HAP-1 (cell line): ENCODE measurements around the gene RNF25.
A peak's percentile ranks its signal among the peaks of the same experiment; 100 is the strongest.
"Not testable (repeated sequence)": the region's sequence is repeated elsewhere in the genome, so short reads cannot be mapped to it uniquely, and the experiment has no call there.

Experiments used
- DNase-seq, 2 experiments: peaks; one replicate each; pipeline ENCODE4 v3.0.0-alpha.2; 2016 to 2020; ENCODE audit warnings: low spot score in 2 of 2
- H3K27me3 ChIP-seq: fragments of 250-450 bp; sonication (Bioruptor Pico); 2 replicates; pipeline ENCODE4 v1.5.1; 2020; ENCODE audit warnings: low read depth, mild to moderate bottlenecking, moderate library complexity
- H3K36me3 ChIP-seq: fragments of 250-450 bp; sonication (Bioruptor Pico); replicated peaks from 2 replicates; pipeline ENCODE4 v1.5.1; 2020; ENCODE audit warnings: mild to moderate bottlenecking
- H3K4me1 ChIP-seq: fragments of 250-450 bp; sonication (Bioruptor Pico); 2 replicates; pipeline ENCODE4 v1.5.1; 2020; ENCODE audit warnings: mild to moderate bottlenecking
- H3K4me3 ChIP-seq: fragments of 250-450 bp; sonication (Bioruptor Pico); 2 replicates; pipeline ENCODE4 v1.5.1; 2020; ENCODE audit warnings: mild to moderate bottlenecking, moderate library complexity
- H3K9me3 ChIP-seq: fragments of 250-450 bp; sonication (Bioruptor Pico); 2 replicates; pipeline ENCODE4 v1.5.1; 2020; ENCODE audit warnings: mild to moderate bottlenecking, moderate library complexity
- in situ Hi-C: fragments of 300-500 bp; cut with MboI; formaldehyde crosslinking; loops from 3 replicates; pipeline ENCODE4 v1.14.3; 2020; ENCODE audit warnings: low sequenced_read_pairs, inconsistent platforms, mixed read lengths

RNF25 gene

DNA sequence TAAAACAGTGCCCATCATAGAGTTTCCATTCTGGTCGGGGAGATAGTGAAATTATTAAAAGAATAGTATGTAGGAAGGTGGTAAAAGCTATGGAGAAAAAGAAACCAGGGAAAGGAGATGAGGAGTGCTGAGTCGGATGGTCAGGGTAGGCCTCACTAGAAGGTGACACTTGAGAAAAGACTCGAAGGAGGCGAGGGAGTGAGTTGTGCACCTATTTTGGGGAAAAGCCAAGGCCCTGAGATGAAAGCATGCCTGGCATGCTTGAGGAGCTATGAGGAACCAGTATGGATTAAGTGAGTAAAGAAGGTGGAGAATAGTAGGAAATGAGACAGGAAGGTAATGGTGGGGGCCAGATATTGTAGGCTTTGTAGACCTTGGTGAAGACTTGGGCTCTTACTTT lies 31.5 kb upstream of the RNF25 start:
- no peaks in the 10 kb centered on the region for H3K9me3 ChIP-seq
- no peaks in the 10 kb centered on the region for H3K36me3 ChIP-seq
- in situ Hi-C loops, result no loop called here
- no peaks in the 10 kb centered on the region for H3K27me3 ChIP-seq
- no peaks in the 10 kb centered on the region for H3K4me1 ChIP-seq
- H3K4me3 ChIP-seq, result no peak overlapping the region
- no peak for DNase-seq

DNA sequence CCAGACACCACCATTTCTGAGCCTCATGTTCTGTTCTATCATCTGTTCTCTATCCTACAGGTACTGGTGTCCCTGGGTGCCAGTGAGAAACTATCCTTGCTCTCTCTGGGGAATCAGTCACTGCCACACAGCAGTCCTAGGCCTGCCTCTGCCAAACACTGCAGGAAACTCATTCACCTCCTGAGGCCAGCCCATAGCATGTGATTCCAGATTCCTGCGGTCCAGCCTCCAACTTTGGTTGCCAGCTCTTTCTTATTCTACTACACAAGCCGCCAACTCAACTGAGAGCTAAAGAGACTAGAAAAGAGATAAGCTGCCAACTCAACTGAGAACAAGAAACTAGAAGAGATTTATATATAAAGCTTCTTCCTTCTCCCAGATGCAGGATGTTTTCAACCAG lies 30.0 kb upstream of the RNF25 start:
- Histone ChIP-seq H3K36me3 (no peaks in the 10 kb centered on the region), H3K4me3 (no peak overlapping the region), H3K4me1 (no peaks in the 10 kb centered on the region), H3K27me3 (no peaks in the 10 kb centered on the region), H3K9me3 (no peaks in the 10 kb centered on the region)
- no peak for DNase-seq
- in situ Hi-C loops, result no loop called here

DNA sequence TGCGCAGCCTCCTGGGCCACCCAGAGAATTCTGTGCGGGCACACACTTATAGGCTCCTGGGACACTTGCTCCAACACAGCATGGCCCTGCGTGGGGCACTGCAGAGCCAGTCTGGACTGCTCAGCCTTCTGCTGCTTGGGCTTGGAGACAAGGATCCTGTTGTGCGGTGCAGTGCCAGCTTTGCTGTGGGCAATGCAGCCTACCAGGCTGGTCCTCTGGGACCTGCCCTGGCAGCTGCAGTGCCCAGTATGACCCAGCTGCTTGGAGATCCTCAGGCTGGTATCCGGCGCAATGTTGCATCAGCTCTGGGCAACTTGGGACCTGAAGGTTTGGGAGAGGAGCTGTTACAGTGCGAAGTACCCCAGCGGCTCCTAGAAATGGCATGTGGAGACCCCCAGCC lies 27.1 kb upstream of the RNF25 start:
- H3K27me3 ChIP-seq, result no peaks in the 10 kb centered on the region
- H3K4me1 ChIP-seq, result no peaks in the 10 kb centered on the region
- H3K4me3 ChIP-seq, result no peak overlapping the region
- H3K36me3 ChIP-seq, result peaks cover 4% of the 10 kb centered on the region
- in situ Hi-C loops, result no loop called here
- no peak for DNase-seq
- no peaks in the 10 kb centered on the region for H3K9me3 ChIP-seq

DNA sequence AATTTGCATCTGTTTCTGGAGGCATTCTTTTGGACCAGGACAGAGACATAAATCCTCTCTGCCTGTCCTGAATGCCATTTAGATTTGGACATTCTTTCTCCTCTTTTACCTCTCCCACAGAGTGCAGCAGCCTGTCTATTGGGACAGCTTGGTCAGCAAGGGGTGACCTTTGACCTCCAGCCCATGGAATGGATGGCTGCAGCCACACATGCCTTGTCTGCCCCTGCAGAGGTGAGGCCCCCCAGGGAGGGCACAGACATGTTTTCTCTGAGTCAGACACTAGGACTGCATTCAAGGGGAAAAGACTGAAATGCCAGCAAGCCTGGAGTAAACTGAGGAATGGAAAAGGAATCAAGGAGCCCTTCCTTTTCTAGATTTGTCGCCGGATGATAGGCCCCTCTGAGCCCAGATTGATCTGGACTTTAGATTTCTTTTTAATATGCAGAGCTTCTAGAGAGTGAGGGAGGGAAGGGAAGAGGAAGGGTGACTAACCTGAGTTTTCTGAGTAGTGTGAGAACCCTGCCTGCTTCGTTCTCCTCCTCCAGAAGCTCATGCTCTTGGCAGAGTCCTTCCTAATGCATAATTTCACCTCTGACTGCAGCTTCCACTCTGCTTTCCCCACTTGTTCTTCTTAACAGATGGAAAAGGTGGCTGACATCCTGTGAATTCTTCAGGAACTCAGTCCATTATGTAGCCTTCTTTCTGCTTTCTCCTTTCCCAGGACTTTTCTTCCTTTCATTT lies 22.8 kb upstream of the RNF25 start:
- Histone ChIP-seq H3K27me3 (no peaks in the 10 kb centered on the region), H3K4me3 (no peak overlapping the region), H3K4me1 (no peaks in the 10 kb centered on the region), H3K36me3 (peaks cover 4% of the 10 kb centered on the region), H3K9me3 (no peaks in the 10 kb centered on the region)
- no peak for DNase-seq
- in situ Hi-C loops, result no loop called here

DNA sequence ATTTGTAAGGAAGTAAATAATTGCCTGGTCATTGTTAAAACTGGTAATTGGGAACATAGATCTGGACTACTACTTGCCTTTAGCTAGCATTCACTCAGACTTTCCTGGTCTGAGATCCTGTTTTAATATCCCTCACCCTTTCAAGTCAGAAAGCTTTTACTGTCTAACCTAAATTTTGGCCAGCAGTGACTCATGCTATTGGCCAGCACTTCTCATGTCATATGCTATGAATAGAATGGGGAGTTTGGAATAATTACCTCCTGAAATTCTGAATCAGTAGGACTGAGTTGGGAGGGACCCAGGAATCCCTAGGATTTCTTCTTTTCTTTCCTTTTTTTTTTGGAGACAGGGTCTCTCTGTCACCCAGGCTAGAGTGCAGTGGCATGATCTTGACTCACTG lies 19.4 kb upstream of the RNF25 start:
- H3K4me3 ChIP-seq, result no peak overlapping the region
- H3K4me1 ChIP-seq, result peaks cover 3% of the 10 kb centered on the region; the same call in 1 of the 2 replicates
- peaks cover 4% of the 10 kb centered on the region for H3K36me3 ChIP-seq
- no peaks in the 10 kb centered on the region for H3K9me3 ChIP-seq
- no peak for DNase-seq
- no peaks in the 10 kb centered on the region for H3K27me3 ChIP-seq
- in situ Hi-C loops, result no loop called here

DNA sequence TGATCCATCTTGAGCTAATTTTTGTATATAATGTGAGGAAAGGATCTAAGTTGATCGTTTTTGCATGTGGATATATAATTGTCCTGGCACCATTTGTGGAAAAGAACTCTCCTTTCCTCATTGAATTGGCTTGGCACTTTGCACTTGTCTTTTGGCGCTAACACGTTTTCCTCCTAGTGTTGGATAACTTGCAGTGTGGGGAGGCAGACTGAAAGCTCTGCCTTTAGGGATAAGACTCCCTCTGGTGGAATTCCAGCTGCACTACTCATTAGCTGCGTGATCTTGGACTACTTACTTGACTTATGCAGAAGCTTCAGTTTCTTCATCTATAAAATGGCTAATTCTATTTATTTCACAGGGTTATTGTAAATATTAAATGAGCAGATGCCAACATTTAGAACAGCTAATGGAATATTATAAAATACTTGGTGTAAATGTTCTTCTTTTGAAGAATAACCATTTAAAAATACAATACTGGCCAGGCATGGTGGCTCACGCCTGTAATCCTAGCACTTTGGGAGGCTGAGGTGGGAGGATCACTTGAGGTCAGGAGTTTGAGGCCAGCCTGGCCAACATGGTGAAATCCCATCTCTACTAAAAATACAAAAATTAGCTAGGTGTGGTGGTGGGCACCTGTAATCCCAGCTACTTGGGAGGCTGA lies 15.7 kb upstream of the RNF25 start:
- H3K27me3 ChIP-seq, in situ Hi-C loops, H3K4me1 ChIP-seq, H3K9me3 ChIP-seq, H3K4me3 ChIP-seq: not testable (repeated sequence)
- peak; percentile 76 to 83 for DNase-seq
- peaks cover 10% of the 10 kb centered on the region for H3K36me3 ChIP-seq

DNA sequence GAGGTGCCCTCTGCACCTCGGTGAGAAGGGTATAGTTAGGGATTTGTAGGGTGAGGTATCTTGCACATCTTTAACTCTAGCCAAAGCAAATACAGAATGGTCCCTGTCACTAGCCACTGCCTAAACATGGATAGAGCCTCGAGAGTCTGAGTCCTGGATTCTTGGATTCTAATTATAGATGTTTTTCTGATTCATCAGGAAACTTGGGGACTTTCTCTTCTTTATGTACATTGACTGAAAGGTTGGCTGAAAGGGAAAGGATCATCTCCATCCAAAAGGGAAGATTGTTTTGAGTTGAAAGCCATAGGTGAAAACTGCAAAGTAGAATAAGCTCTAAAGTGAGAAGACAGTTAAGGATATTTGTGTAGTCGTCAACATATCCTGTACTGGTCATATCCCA lies 8.3 kb upstream of the RNF25 start:
- Histone ChIP-seq H3K36me3 (peaks cover 10% of the 10 kb centered on the region), H3K4me3 (no peak overlapping the region), H3K27me3 (no peaks in the 10 kb centered on the region), H3K4me1 (no peaks in the 10 kb centered on the region), H3K9me3 (no peaks in the 10 kb centered on the region)
- in situ Hi-C loops, result no loop called here
- no peak for DNase-seq

DNA sequence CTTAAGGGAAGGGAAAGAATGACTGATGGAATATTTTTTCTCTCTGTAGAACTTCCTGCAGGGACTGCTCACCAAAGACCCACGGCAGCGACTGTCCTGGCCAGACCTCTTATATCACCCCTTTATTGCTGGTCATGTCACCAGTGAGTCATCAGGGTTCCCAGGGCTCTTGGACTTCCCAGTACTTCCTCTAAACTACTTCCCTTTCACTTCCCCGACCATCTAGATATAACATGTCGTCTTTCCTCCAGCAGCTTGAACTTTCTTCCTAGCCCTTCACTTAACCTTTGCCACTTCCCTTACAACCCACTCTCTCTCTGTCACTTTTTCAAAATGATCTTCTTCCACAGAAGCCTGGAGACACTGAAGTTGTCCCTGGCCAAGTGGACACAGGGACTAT lies 7.3 kb upstream of the RNF25 start:
- peaks cover 7% of the 10 kb centered on the region for H3K36me3 ChIP-seq
- no peak for DNase-seq

DNA sequence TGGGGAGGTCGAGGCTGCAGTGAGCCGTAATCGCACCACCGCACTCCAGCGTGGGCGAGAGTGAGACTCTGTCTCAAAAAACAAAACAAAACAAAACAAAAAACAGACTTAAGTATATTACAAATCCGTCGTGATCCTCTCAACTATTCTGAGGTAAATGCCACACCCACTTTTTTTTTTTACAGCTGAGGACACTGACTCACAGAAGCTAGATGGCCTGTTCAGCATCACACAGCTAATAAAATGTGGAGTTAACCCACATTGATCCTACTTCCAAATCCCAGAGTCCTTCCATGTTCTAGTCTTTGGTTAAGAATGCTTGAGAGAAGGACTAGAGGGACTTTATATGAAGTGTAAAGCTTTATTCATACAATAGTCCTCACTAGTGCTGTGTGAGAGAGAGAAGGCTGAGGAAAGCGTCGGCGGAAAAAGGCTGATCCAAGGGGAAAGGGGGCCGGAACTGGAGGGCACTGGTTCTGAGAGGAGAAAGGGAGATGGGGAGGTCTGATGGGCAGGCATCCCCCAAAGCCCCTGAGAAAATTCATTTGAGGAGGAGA lies 627 bp downstream of the RNF25 start:
- in situ Hi-C loops, result loop anchor here (25.0 kb wide), 1 partner anchor 384 kb away; the partner anchor contains the start of gene TMBIM1
- no peak for DNase-seq
- H3K27me3 ChIP-seq, result no peaks in the 10 kb centered on the region
- no peaks in the 10 kb centered on the region for H3K9me3 ChIP-seq
- H3K4me3 ChIP-seq, result peak overlapping the region; percentile 94
- H3K4me1 ChIP-seq, result no peaks in the 10 kb centered on the region; the same call in 1 of the 2 replicates
- peaks cover 23% of the 10 kb centered on the region for H3K36me3 ChIP-seq

More for the DNA sequence above, 7.3 kb upstream of the RNF25 start:
- H3K9me3 ChIP-seq, result no peaks in the 10 kb centered on the region
- H3K27me3 ChIP-seq, result no peaks in the 10 kb centered on the region
- no peak overlapping the region for H3K4me3 ChIP-seq
- in situ Hi-C loops, result no loop called here
- H3K4me1 ChIP-seq, result no peaks in the 10 kb centered on the region

DNA sequence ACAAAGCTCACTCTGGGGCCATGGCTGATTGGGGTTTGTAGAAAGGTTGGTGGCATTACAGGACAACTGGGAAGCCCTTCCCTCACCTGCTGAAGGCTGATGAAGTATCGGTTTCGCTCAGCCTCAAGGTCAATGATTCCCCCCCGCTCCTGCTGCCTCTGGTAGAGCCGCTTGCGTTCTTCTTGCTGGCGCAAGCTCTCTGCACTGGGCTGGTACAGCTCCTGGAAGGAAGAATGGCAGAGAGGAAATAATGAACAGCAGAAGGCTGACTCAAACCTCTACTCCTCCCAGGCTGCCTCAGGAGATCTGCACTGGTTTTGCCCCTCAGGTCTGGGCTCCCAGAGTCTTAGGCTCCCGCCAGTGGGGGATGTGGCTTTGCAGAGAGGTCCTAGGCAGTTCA lies 7.1 kb downstream of the RNF25 start:
- H3K36me3 ChIP-seq, result peaks cover 72% of the 10 kb centered on the region
- no peaks in the 10 kb centered on the region for H3K27me3 ChIP-seq
- H3K4me1 ChIP-seq, result no peaks in the 10 kb centered on the region; the same call in 1 of the 2 replicates
- no peak for DNase-seq
- H3K9me3 ChIP-seq, result no peaks in the 10 kb centered on the region
- H3K4me3 ChIP-seq, result no peak overlapping the region
- in situ Hi-C loops, result loop anchor here (25.0 kb wide), 1 partner anchor 377 kb away; the partner anchor contains the start of gene TMBIM1

DNA sequence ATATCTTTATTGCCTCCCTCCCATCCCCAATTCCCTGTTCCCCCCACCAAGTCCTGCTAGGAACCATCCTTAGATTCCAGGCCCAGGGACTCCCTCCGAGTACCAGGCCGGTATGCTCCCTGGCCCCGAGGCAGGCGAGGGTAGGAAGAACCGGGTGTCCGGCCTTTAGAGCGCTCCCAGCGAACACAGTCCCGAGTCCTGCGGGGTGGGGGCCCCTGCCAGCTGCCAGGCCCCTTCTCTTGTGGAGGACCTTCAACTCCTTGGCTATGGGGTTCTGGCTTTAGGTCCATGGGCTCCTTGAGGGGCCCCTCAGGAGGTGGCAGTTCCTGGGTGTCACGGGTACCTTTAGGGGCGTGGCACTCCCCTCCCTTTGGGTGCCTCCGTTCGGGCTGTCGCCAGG lies 7.9 kb downstream of the RNF25 start:
- peaks cover 69% of the 10 kb centered on the region for H3K36me3 ChIP-seq
- H3K4me3 ChIP-seq, result no peak overlapping the region
- DNase-seq, result no peak
- no peaks in the 10 kb centered on the region for H3K27me3 ChIP-seq
- H3K9me3 ChIP-seq, result no peaks in the 10 kb centered on the region
- no peaks in the 10 kb centered on the region; the same call in 1 of the 2 replicates for H3K4me1 ChIP-seq
- in situ Hi-C loops, result loop anchor here (25.0 kb wide), 1 partner anchor 377 kb away; the partner anchor contains the start of gene TMBIM1

DNA sequence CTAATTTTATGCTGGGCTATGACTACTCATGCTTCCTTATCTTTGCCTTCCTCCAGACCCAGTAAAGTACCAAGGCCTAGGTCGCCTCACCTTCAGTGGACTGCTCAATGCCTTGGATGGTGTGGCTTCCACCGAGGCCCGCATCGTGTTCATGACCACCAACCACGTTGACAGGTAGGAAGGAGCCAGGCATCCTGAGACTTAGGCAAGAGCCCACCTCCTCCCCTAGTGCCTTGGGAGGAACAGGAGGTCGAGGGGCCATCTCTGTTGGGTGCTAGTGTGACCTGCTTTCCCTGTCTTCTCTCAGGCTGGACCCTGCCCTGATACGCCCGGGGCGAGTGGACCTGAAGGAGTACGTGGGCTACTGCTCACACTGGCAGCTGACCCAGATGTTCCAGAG lies 9.0 kb downstream of the RNF25 start:
- in situ Hi-C loops, result loop anchor here (25.0 kb wide), 1 partner anchor 376 kb away; the partner anchor contains the start of gene TMBIM1
- Histone ChIP-seq H3K4me3 (no peak overlapping the region), H3K27me3 (no peaks in the 10 kb centered on the region), H3K4me1 (no peaks in the 10 kb centered on the region; the same call in none of the 2 replicates), H3K36me3 (peaks cover 66% of the 10 kb centered on the region), H3K9me3 (no peaks in the 10 kb centered on the region)
- no peak for DNase-seq

DNA sequence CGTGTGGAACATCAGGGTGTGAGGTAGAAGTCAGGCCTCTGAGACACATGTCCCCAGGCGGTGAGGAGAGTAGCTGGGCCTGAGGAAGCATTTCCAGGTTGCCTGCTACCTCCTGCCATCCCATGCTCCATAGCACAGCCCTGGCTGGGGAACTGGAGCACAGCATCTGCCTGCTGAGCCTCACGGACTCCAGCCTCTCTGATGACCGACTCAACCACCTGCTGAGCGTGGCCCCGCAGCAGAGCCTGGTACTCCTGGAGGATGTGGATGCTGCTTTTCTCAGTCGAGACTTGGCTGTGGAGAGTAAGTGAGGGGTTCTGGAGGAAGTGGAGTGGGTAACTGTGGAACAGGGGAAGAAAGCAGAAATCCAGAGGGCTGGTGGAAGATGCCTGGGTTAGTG lies 9.4 kb downstream of the RNF25 start:
- Histone ChIP-seq H3K9me3 (no peaks in the 10 kb centered on the region), H3K36me3 (peaks cover 66% of the 10 kb centered on the region), H3K27me3 (no peaks in the 10 kb centered on the region), H3K4me3 (no peak overlapping the region), H3K4me1 (no peaks in the 10 kb centered on the region; the same call in none of the 2 replicates)
- in situ Hi-C loops, result loop anchor here (25.0 kb wide), 1 partner anchor 375 kb away; the partner anchor contains the start of gene TMBIM1
- DNase-seq, result no peak

DNA sequence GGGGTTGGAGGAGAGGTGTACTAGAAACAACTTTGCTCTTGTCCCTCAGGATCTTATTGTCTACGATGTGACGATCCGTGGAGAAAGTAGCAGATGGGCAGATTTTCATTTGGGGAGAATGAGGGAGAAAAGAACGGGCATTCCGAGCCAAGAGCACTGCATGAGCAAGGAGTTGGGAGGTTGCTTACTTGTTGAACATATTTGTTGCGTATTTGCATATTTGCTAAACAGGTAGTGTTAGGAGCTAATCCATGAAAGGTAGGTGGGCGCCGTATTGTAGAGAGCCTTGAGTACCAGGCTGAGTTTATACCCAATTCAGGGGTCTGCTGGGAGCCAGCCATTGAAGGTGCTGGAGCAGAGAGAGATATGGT lies 11.8 kb downstream of the RNF25 start:
- in situ Hi-C loops, result loop anchor here (25.0 kb wide), 1 partner anchor 373 kb away; the partner anchor contains the start of gene TMBIM1
- peaks cover 65% of the 10 kb centered on the region for H3K36me3 ChIP-seq
- H3K9me3 ChIP-seq, result no peaks in the 10 kb centered on the region
- DNase-seq, result no peak
- H3K27me3 ChIP-seq, result no peaks in the 10 kb centered on the region
- no peaks in the 10 kb centered on the region; the same call in 1 of the 2 replicates for H3K4me1 ChIP-seq
- peak overlapping the region; percentile 90 for H3K4me3 ChIP-seq
